ENCODE results near the gene MBNL2.

- TF ChIP-seq, protein P1, sequence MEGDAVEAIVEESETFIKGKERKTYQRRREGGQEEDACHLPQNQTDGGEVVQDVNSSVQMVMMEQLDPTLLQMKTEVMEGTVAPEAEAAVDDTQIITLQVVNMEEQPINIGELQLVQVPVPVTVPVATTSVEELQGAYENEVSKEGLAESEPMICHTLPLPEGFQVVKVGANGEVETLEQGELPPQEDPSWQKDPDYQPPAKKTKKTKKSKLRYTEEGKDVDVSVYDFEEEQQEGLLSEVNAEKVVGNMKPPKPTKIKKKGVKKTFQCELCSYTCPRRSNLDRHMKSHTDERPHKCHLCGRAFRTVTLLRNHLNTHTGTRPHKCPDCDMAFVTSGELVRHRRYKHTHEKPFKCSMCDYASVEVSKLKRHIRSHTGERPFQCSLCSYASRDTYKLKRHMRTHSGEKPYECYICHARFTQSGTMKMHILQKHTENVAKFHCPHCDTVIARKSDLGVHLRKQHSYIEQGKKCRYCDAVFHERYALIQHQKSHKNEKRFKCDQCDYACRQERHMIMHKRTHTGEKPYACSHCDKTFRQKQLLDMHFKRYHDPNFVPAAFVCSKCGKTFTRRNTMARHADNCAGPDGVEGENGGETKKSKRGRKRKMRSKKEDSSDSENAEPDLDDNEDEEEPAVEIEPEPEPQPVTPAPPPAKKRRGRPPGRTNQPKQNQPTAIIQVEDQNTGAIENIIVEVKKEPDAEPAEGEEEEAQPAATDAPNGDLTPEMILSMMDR (conservative IDR thresholded peaks at IDR 0.05; ENCODE audit: low read depth, low read length) = no peak
- TF ChIP-seq EZH2phosphoT487 (IDR thresholded peaks at IDR 0.05; ENCODE audit: borderline replicate concordance, low read length) = no peak
These were observed 99.0 kb downstream of the MBNL2 start for GRCh38 chr13:97321101-97321500.

Data from PC-3 (cell line).